Measurements from ENCODE around the gene NFIA. TPM values are rescaled to one million over a fixed set of nuclear protein-coding genes. Genes with fewer than 3 reads are reported as not detected.

The NFIA gene
- total and polyA plus RNA-seq, 7 experiments from 2014 or later, result 1.0 to 8.6 (median 5.9) TPM

DNA sequence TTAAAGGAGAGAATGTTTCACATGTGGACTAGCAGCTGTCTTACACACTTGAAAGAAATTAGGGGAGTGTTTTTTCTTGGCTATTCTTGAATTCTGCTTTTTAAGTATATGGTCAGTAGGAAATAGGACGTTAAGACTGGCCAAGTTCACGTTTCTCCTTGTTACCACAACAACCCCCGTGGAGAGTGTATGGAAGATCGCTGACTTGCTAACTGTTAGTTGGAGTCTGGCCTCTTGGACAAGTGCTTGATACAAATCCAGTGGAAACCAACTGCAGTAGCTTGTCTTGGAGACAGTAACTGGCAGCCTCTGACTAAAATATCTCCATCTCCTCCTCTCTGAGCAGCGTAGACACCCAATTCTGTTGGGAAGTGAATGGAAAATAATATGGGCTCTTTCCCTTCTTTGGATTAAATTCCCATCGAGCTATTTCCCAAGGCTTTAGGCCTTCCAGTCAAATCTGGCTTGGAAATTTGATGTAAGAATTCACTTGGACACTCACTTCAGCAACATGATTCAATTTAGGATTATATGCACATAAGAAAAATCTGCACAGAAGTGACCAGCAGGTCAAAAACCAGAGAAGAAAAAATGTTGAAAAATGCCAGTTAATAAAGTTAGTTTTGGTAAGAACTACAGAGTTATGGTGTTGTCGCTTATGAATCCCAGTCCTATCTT lies 3.6 kb upstream of the NFIA start:
- POLR2A ChIA-PET, result interaction anchor here (1.1 to 2.8 kb wide), 5 partner anchors 25 to 1610 kb away, joined by 3 to 32 read pairs (median 4); partner anchors contain the start of gene DOCK7
- peaks cover 0 to 4% (median 0%) of the 10 kb centered on the region in 5 donors for H3K36me3 Mint-ChIP-seq

DNA sequence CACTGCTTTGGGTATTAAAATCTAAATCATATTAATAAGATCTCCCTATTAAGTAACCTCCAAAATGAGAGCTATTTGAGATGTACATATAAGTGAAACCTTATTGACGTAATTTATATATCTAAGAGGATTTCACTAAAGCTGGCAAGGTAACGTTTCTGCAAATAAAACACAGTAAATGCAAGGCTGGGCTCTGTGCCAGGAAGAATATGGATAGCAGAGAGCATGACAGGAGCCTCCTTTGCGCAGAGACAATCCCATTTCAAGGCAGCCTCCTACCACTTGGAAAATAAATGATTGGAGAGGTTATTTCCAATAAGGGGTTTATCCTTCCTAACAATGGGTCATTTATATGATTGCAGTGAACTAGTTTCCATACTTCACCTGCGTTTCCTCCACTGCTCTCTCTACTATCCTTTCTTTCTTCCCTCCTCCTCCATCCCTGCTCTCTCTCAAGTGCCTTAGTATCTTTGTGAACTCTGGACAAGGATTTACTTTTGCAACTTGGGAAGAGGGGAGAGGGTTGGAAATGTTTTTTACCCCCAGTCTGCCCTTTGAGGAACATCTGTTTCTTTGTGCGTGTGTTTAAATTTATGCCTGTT lies 3.0 kb upstream of the NFIA start:
- Mint-ChIP-seq H3K27me3 (peaks cover 0 to 60% (median 0%) of the 10 kb centered on the region in 5 donors), H3K4me3 (peak overlapping the region in 9 of 10 donors; percentile 78 to 98 (median 92)), H3K36me3 (peaks cover 0 to 4% (median 0%) of the 10 kb centered on the region in 5 donors), H3K9me3 (peaks cover 0 to 5% (median 0%) of the 10 kb centered on the region in 11 donors), H3K27ac (peak overlapping the region in 8 of 9 donors; percentile 87 to 100 (median 97)), H3K4me1 (peaks cover 39 to 57% (median 53%) of the 10 kb centered on the region in 7 donors)
- ChIA-PET POLR2A (interaction anchor here (1.5 kb wide), 1 partner anchor 1609 kb away, joined by 3 read pairs; the partner anchor contains the start of gene DOCK7), CTCF (interaction anchor here (0.8 to 3.6 kb wide), 3 partner anchors 9 to 29 kb away, joined by 3 to 29 read pairs (median 4); no protein-coding TSS in a partner anchor)
- intact Hi-C loops (cut with micrococcal nuclease), result loop anchor here (2.0 to 10.0 kb wide), 6 partner anchors 37 to 1703 kb away; partner anchors contain the start of genes PATJ (in 2 of the 2), USP1 (in 2 of the 2), ATG4C (in 1 of the 2) and DOCK7 (in 1 of the 2)
- no peaks in the 10 kb centered on the region for H3K36me3 ChIP-seq (ENCODE audit: control insufficient read depth in 2 of 3, insufficient read depth in 3 of 3, low read length in 3 of 3)
- H3K27me3 ChIP-seq (ENCODE audit: control insufficient read depth in 2 of 2, insufficient read depth in 2 of 2, low read length in 2 of 2), result no peaks in the 10 kb centered on the region
- H3K4me1 ChIP-seq (ENCODE audit: control insufficient read depth in 2 of 2, insufficient read depth in 2 of 2, low read length in 2 of 2), result peaks cover 24 to 41% of the 10 kb centered on the region in 2 donors
- H3K9me3 ChIP-seq (ENCODE audit: control insufficient read depth in 2 of 3, low read length in 3 of 3), result no peaks in the 10 kb centered on the region
- DNase-seq, result no peak
- no peak for ATAC-seq
- peak overlapping the region; percentile 75 for H3K27ac ChIP-seq (ENCODE audit: low read depth, low read length)
- no peak overlapping the region for H3K4me3 ChIP-seq (ENCODE audit: low read length)

More for the DNA sequence above, 3.6 kb upstream of the NFIA start:
- Mint-ChIP-seq H3K4me1 (peaks cover 35 to 50% (median 47%) of the 10 kb centered on the region in 7 donors), H3K27ac (peak overlapping the region in 8 of 9 donors; percentile 87 to 100 (median 97)), H3K27me3 (peaks cover 0 to 56% (median 0%) of the 10 kb centered on the region in 5 donors), H3K4me3 (peak overlapping the region; percentile 91 to 98 (median 94)), H3K9me3 (peaks cover 0 to 5% (median 0%) of the 10 kb centered on the region in 11 donors)
- CTCF ChIA-PET, result interaction anchor here (0.8 to 3.6 kb wide), 5 partner anchors 8 to 34 kb away, joined by 3 to 29 read pairs (median 4); no protein-coding TSS in a partner anchor
- Histone ChIP-seq H3K9me3 (ENCODE audit: control insufficient read depth in 2 of 3, low read length in 3 of 3) (no peaks in the 10 kb centered on the region), H3K36me3 (ENCODE audit: control insufficient read depth in 2 of 3, insufficient read depth in 3 of 3, low read length in 3 of 3) (no peaks in the 10 kb centered on the region), H3K4me1 (ENCODE audit: control insufficient read depth in 2 of 2, insufficient read depth in 2 of 2, low read length in 2 of 2) (peaks cover 24 to 41% of the 10 kb centered on the region in 2 donors), H3K4me3 (ENCODE audit: low read length) (peak overlapping the region; percentile 73), H3K27ac (ENCODE audit: low read depth, low read length) (peak overlapping the region; percentile 75), H3K27me3 (ENCODE audit: control insufficient read depth in 2 of 2, insufficient read depth in 2 of 2, low read length in 2 of 2) (no peaks in the 10 kb centered on the region)
- intact Hi-C loops (cut with micrococcal nuclease), result loop anchor here (1.0 to 10.0 kb wide), 7 partner anchors 36 to 1704 kb away; partner anchors contain the start of genes PATJ (in 2 of the 2), USP1 (in 2 of the 2), ATG4C (in 1 of the 2) and DOCK7 (in 1 of the 2)
- ATAC-seq (no peak), DNase-seq (no peak)

DNA sequence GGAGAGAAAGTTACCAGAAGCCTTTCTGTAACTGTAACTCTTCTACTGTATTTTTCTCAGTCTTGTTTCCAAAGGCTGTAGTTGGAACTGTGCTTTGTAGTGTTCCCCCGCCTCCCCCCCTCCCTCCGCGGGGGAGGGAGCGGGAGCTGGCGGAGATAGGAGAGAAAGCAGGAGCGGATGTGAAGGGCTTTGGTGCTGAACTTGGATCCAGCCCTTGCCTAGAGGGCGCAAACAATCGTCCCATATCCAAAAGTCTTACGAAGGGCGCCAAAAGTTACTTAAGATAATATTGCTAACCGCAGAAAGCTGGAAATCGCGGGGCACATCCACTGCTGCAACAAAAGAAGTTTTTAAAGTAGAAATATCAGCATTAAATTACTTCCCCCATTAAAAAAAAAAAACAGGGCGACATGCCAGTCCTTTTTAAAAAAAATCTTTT lies 2.4 kb upstream of the NFIA start:
- Histone ChIP-seq H3K4me1 (ENCODE audit: control insufficient read depth in 2 of 2, insufficient read depth in 2 of 2, low read length in 2 of 2) (peaks cover 24 to 41% of the 10 kb centered on the region in 2 donors), H3K27me3 (ENCODE audit: control insufficient read depth in 2 of 2, insufficient read depth in 2 of 2, low read length in 2 of 2) (no peaks in the 10 kb centered on the region), H3K4me3 (ENCODE audit: low read length) (no peak overlapping the region), H3K27ac (ENCODE audit: low read depth, low read length) (peak overlapping the region; percentile 75), H3K36me3 (ENCODE audit: control insufficient read depth in 2 of 3, insufficient read depth in 3 of 3, low read length in 3 of 3) (no peaks in the 10 kb centered on the region), H3K9me3 (ENCODE audit: control insufficient read depth in 2 of 3, low read length in 3 of 3) (no peaks in the 10 kb centered on the region)
- peaks cover 0 to 4% (median 0%) of the 10 kb centered on the region in 5 donors for H3K36me3 Mint-ChIP-seq
- H3K27me3 Mint-ChIP-seq, result peaks cover 0 to 66% (median 0%) of the 10 kb centered on the region in 5 donors
- intact Hi-C loops (cut with micrococcal nuclease), result loop anchor here (2.0 to 10.0 kb wide), 8 partner anchors 38 to 1783 kb away; partner anchors contain the start of genes ATG4C (in 2 of the 2), PATJ (in 2 of the 2), USP1 (in 2 of the 2) and DOCK7 (in 1 of the 2)
- CTCF ChIA-PET, result interaction anchor here (3.6 kb wide), 1 partner anchor 30 kb away, joined by 29 read pairs; no protein-coding TSS in a partner anchor
- ATAC-seq (no peak), DNase-seq (peak in 2 of 9 donors; percentile 9 to 18)
- H3K4me3 Mint-ChIP-seq, result peak overlapping the region; percentile 38 to 98 (median 92)
- POLR2A ChIA-PET, result no interaction called here
- peak overlapping the region in 8 of 9 donors; percentile 87 to 99 (median 94) for H3K27ac Mint-ChIP-seq
- H3K9me3 Mint-ChIP-seq, result peaks cover 0 to 5% (median 0%) of the 10 kb centered on the region in 11 donors
- H3K4me1 Mint-ChIP-seq, result peaks cover 39 to 58% (median 53%) of the 10 kb centered on the region in 7 donors

DNA sequence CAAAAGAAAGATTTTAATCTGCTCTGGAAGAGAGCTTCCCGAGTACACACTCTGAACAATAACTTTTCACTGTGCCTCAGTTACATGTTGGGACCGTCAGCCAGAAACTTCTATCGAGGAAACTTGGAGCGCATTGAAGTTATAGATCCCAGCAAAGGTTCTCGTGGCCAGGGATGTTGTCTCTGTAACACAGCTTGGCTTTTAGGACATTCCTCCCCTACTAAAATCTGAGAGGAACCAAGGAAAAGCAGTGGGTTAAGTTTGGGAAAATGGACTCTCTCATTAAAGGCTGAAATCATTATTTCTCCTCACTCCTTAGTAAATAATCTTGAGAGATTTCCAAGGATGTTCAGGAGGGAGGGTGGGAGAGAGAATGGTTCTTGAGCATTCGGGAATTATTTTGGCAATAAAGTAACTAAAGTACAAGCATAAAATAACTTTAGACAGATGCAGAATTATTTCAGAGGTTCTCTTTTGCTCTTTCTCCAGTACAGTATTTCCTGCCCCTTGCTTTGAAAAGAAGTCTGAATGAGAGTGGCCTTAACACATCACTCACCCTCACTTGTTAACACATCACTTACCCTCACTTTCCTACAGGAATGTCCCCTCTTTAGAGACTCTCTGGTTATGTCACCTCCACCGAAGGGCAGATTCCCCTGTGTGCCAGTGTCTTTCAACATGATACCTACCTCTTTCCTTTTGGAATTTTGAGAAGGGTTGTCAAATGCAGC lies 1.8 kb upstream of the NFIA start:
- ChIA-PET CTCF (interaction anchor here (0.5 kb wide), 1 partner anchor 31 kb away, joined by 3 read pairs; no protein-coding TSS in a partner anchor), POLR2A (interaction anchor here (0.8 to 0.9 kb wide), 2 partner anchors 23 to 32 kb away, joined by 3 read pairs; no protein-coding TSS in a partner anchor)
- H3K4me3 Mint-ChIP-seq, result peak overlapping the region; percentile 67 to 98 (median 92)
- peaks cover 39 to 58% (median 53%) of the 10 kb centered on the region in 7 donors for H3K4me1 Mint-ChIP-seq
- Histone ChIP-seq H3K27ac (ENCODE audit: low read depth, low read length) (peak overlapping the region; percentile 39), H3K4me1 (ENCODE audit: control insufficient read depth in 2 of 2, insufficient read depth in 2 of 2, low read length in 2 of 2) (peaks cover 24 to 41% of the 10 kb centered on the region in 2 donors), H3K36me3 (ENCODE audit: control insufficient read depth in 2 of 3, insufficient read depth in 3 of 3, low read length in 3 of 3) (no peaks in the 10 kb centered on the region), H3K27me3 (ENCODE audit: control insufficient read depth in 2 of 2, insufficient read depth in 2 of 2, low read length in 2 of 2) (no peaks in the 10 kb centered on the region), H3K9me3 (ENCODE audit: control insufficient read depth in 2 of 3, low read length in 3 of 3) (no peaks in the 10 kb centered on the region), H3K4me3 (ENCODE audit: low read length) (no peak overlapping the region)
- intact Hi-C loops (cut with micrococcal nuclease), result loop anchor here in 1 of 2 donors (2.0 to 5.0 kb wide), 2 partner anchors 1704 to 1783 kb away; partner anchors contain the start of genes ATG4C and FGGY
- H3K27ac Mint-ChIP-seq, result peak overlapping the region; percentile 26 to 99 (median 93)
- DNase-seq (no peak), ATAC-seq (no peak)
- H3K27me3 Mint-ChIP-seq, result peaks cover 0 to 72% (median 0%) of the 10 kb centered on the region in 5 donors
- peaks cover 0 to 4% (median 0%) of the 10 kb centered on the region in 5 donors for H3K36me3 Mint-ChIP-seq
- peaks cover 0 to 5% (median 0%) of the 10 kb centered on the region in 11 donors for H3K9me3 Mint-ChIP-seq

DNA sequence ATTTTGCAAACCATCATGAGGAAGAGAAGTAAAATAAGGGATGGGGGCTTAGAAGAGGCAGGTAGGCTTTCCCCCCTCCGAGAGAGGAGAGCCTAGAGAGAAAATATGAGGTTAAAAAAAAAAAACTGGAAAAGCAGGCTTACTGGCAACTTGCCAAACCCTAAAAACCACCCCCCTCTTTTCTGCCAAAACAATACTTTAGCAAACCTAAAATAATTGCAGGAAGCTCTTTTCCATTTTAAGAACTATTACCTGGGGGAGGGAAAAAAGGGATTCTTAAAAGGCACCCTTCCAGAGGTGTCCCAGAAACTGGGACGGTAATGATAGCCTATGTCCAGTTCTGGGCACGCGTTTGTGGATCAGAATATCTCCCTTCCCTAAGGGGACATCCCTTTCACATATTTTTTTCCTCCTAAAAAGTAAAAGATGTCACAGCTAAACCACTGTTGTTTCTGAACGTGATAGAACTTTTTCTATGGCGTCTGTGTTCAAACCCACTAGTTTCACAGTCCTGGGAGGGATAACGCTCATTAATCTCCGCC lies 1.1 kb upstream of the NFIA start:
- H3K4me3 ChIP-seq (ENCODE audit: low read length), result peak overlapping the region; percentile 71
- H3K36me3 ChIP-seq (ENCODE audit: control insufficient read depth in 2 of 3, insufficient read depth in 3 of 3, low read length in 3 of 3), result no peaks in the 10 kb centered on the region
- ATAC-seq (no peak), DNase-seq (peak in 1 of 9 donors; percentile 34)
- H3K27me3 ChIP-seq (ENCODE audit: control insufficient read depth in 2 of 2, insufficient read depth in 2 of 2, low read length in 2 of 2), result no peaks in the 10 kb centered on the region
- POLR2A ChIA-PET, result interaction anchor here (0.8 to 1.3 kb wide), 4 partner anchors 24 to 84 kb away, joined by 3 to 9 read pairs (median 3); no protein-coding TSS in a partner anchor
- peaks cover 0 to 77% (median 0%) of the 10 kb centered on the region in 5 donors for H3K27me3 Mint-ChIP-seq
- H3K9me3 ChIP-seq (ENCODE audit: control insufficient read depth in 2 of 3, low read length in 3 of 3), result no peaks in the 10 kb centered on the region
- CTCF ChIA-PET, result interaction anchor here (0.5 kb wide), 1 partner anchor 30 kb away, joined by 3 read pairs; no protein-coding TSS in a partner anchor
- peak overlapping the region; percentile 39 for H3K27ac ChIP-seq (ENCODE audit: low read depth, low read length)
- H3K4me3 Mint-ChIP-seq, result peak overlapping the region; percentile 67 to 97 (median 90)
- intact Hi-C loops (cut with micrococcal nuclease), result loop anchor here in 1 of 2 donors (2.0 to 5.0 kb wide), 2 partner anchors 1704 to 1784 kb away; partner anchors contain the start of genes ATG4C and FGGY
- peaks cover 39 to 55% (median 52%) of the 10 kb centered on the region in 7 donors for H3K4me1 Mint-ChIP-seq
- H3K36me3 Mint-ChIP-seq, result peaks cover 0 to 4% (median 0%) of the 10 kb centered on the region in 5 donors
- peaks cover 22 to 39% of the 10 kb centered on the region in 2 donors for H3K4me1 ChIP-seq (ENCODE audit: control insufficient read depth in 2 of 2, insufficient read depth in 2 of 2, low read length in 2 of 2)
- H3K27ac Mint-ChIP-seq, result peak overlapping the region; percentile 26 to 99 (median 92)
- peaks cover 0 to 5% (median 0%) of the 10 kb centered on the region in 11 donors for H3K9me3 Mint-ChIP-seq

Data from naive thymus-derived CD4-positive, alpha-beta T cell (primary cell).